ENCODE results near the gene GNAS.
"Not testable (repeated sequence)": the region's sequence is repeated elsewhere in the genome, so short reads cannot be mapped to it uniquely, and the experiment has no call there.

The GNAS gene

DNA sequence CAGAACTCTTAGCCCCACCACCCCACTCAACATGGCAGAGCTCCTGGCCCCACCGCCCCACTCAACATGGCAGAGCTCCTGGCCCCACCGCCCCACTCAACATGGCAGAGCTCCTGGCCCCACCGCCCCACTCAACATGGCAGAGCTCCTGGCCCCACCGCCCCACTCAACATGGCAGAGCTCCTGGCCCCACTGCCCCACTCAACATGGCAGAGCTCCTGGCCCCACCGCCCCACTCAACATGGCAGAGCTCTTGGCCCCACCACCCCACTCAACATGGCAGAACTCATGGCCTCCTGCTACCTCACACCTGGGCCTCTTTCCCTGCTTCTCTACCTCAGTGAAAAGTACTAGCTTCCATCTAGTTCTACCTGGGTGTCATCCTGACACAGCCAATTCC lies 23.7 kb upstream of the GNAS start:
- DNase-seq: not testable (repeated sequence)

DNA sequence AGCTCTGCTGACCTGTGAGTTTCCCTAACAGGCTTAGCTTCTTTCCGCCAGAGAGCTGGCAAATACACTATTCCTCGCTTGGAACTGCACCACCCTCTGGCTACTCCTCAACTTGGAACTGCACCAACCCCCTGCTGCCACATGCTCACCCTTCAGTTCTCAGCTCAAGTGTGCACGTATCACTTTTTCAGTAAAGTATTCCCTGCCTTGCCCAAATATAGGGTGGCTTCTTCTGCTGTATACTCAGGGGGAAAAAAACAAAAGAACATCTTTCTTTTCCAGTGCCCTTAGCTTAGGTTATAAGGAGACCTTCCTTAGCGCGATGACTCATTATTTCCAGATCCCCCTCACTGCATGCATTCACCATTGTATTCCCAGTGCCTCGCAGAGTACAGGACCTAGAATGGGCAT lies 23.0 kb upstream of the GNAS start:
- peak; percentile 19 for DNase-seq

DNA sequence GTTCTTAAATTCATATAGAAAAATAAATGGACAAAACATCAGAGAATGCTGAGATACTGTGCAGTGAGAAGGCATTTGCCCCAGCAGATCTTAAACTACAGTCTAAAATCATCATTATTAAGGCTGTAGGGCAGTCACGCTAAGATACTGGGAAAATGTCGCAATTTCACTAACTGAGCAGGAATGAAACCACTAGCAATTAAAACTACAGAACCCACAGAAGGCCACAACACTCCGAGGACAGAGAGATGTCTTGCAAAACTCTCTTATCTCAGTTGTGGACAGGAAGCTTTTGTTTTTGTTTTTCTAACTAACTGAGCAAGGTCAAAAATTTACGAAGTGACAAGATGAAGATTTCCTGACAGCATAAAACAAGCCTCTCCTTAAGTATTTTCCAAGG lies 20.1 kb upstream of the GNAS start:
- no peak for DNase-seq

GRCh38 chr20:58833921-58834320 lies 18.6 kb upstream of the GNAS start:
- no peak for DNase-seq

GRCh38 chr20:58835231-58835630 lies 17.3 kb upstream of the GNAS start:
- DNase-seq: no peak

- no peak for DNase-seq
Observed at GRCh38 chr20:58836616-58837204, 15.8 kb upstream of the GNAS start.

DNA sequence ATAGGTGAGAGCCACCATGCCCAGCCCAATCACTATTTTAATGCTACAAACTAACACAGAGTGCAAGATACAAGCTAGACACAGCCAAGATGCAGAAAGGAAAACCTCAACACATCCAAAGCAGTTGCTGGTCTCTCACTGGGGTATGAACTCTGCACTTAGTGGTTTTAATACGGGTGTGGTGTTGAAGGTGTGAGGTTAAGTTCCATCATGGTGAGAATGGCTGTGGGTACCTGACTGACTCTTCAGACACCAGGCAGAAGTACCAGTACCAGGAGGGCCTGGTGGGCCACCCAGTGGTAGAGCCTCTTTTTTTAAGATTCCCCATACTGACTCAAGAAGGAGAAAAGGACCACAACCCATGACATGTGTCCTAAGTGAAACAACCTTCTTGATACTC lies 14.8 kb upstream of the GNAS start:
- DNase-seq: no peak

DNA sequence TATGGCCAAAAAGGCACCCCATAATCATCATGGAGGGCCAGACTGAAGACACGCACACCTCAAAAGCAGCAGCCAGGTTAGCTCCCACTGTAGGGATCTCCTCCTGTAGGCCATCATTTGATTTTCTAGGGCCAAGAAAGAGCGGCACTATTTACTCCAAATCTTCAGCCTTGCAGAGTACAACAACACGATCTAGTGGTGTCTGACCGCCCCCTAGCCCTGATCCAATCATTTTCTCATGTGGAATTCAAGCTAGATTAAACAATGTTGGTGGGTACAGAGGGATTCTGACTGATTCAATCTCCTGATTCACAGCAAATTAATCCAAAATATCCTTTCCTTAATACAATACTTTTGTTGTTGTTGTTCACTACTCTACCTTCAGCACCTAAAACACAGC lies 14.3 kb upstream of the GNAS start:
- DNase-seq: no peak

GRCh38 chr20:58839474-58839874 lies 13.0 kb upstream of the GNAS start:
- peak; percentile 71 for DNase-seq

GRCh38 chr20:58839991-58840747 lies 12.3 kb upstream of the GNAS start:
- peak; percentile 51 for DNase-seq

- DNase-seq: no peak
Observed at GRCh38 chr20:58840816-58841538, 11.5 kb upstream of the GNAS start.

- no peak for DNase-seq
Observed at GRCh38 chr20:58841539-58842264, 10.8 kb upstream of the GNAS start.

DNA sequence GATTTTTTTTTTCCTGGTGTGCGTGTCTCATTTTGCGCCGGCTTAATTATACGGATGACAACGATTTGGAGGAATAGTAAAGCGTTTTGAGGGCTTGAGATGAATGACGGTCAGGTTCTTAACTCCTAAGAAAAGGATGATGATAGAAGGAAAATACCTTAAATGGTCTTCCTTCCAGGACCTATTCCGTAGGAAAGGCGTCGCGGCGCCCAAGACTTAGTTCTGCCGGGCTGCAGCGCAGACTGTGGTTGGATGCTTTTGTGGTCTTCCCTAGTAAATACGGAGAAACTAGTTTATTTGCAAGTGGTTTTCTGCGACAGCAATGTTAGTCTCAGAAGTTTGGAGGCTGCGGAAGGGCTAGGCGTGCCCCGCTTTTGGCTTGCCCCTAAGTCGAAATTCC lies 10.2 kb upstream of the GNAS start:
- DNase-seq: no peak

GRCh38 chr20:58843128-58843556 lies 9.4 kb upstream of the GNAS start:
- no peak for DNase-seq

DNA sequence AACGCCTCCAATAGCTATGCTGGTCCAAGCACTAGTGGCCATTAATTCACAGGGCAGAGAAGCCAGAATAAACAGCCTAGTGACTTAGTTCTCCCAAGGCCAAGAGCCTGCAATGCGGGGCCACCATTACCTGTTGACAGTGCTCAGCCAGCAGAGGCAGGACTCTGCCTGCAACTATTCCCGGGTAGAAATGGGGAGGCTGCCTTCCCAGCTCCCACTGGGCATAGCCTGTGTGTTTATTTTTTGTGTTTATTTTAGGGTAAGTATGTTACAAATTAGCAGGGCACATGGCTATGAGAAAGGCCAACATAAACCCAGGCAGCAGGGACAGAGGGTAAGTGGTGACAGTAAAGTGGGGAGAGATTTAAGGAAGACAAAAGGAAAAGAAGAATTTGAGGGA lies 6.8 kb upstream of the GNAS start:
- no peak for DNase-seq

- no peak for DNase-seq
Observed at GRCh38 chr20:58847463-58847862, 5.1 kb upstream of the GNAS start.

GRCh38 chr20:58850693-58851174 lies 1.8 kb upstream of the GNAS start, which contains the start of gene GNAS-AS1:
GNAS-AS1 (minus strand) TSS chr20:58850902.
- DNase-seq: peak; percentile 72

DNA sequence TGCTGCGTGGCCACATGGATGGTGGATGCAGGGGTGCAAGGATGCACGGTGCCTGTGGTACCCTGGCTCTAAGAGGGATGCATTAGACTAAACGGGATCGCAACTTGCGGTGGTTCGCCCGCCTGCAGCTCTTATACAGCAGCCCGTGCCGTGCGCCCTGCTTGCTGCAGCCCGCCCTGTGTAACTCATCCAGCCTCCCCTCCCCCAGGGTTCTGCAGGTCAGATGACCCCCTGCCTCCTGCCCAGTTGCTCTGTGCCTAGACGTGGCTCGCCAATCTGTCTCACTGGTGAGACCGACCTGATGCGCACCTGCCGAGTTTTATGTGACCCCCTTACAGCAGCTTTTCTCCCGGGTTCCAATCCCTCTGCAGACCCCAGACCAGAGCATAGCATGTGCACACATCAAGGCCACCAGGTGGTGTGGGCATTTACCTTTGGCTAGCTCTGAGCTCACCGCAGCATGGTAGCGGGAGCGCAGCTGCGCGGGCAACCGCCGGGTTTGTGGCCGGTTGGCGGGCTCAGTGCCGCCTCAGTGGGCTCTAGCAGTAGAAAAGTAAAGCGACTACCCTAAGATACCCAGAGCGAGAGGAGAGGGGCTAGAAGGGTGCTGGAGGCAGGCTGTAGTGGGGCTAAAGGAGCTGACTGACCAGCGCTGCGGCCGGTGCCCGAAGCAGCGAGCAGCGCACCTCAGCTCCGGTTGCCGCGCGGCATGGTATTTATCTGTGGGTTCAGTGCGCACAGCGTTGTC lies 1.1 kb upstream of the GNAS start:
- no peak for DNase-seq

DNA sequence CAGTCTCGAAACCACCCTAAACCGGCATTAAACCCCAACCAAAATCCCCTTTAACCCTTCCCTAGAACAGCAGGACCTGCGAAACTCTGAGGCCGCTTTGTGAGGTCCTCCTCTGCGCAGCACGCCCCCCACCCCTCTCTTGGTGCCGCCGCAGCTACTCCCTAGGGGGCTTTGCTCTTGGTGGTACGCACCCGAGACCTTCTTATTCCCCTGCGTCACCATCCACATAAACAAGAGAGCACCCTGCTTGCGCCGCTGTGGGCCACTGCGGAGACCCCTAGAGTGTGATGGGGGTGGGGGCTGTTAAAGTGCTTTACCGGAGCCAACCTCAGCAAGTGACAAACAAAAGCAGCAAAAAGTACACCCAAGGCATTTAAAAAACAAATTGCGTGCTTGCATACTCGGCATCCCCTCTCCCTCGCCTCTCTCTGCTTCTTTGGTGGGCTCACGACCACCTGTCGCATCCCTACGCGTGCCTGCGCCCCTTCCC lies 502 bp upstream of the GNAS start:
- DNase-seq: no peak

GRCh38 chr20:58853466-58853865 lies 950 bp downstream of the GNAS start:
- DNase-seq: no peak

GRCh38 chr20:58853976-58854637 lies 1.6 kb downstream of the GNAS start:
- DNase-seq: no peak
